Measurements from ENCODE around the gene OBSCN.

The OBSCN gene

DNA sequence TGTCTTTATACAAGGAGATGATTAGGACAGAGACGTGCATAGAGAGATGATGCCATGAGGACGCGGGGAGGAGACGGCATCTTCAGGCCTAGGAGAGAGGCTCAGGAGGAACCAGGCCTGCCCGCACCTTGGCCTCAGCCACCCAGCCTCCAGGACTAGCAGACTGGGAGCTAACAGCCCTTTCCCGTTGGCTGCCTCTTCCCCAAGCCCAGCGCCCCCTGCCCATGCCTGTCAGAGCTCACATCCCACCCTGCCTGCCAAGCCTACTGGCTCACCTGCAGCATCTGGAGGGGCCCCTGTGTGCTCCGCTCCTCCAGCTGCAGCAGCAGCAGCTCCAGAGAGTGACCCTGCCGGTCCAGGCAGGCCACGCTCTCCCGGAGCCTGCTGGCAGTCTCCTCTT lies 202.8 kb downstream of the OBSCN start:
- no peak for DNase-seq

GRCh38 chr1:228411121-228411520 lies 203.3 kb downstream of the OBSCN start:
- no peak for DNase-seq

DNA sequence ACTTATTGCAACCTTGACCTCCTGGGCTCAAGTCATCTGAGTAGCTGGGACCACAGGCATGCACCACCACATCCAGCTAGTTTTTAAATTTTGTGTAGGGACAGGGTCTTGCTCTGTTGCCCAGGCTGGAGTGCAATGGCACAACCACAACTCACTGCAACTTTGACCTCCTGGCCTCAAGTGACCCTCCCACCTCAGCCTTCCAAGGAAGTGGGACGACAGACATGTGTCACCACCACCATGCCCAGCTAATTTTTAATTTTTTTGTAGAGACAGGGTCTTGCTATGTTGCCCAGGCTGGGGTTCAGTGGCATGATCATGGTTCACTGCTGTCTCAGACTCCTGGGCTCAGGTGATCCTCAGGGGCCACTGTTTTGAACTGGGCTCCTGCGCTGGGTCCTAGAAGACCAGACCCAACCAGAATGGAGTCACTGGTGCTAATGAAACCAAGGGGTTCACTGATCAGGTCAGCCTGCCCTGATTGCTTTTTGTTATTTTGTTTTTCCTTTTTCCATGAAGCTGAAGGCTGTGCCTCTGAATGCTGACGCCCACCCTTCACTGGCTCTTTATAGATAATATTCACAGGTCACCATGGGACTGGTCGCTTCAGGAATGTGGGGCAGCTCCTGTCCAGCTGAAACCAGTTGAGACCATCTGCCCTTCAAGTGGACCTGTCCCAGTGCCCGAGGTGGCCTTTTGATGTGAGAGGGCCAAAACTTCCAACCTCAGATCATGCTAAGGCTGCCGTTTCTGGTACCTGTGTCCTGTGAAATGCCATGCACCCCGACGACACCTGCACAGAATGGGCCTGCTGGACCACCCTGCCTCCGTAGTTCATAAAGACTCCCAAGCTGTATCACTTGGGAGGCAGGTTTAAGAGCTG lies 203.9 kb downstream of the OBSCN start:
- no peak for DNase-seq

DNA sequence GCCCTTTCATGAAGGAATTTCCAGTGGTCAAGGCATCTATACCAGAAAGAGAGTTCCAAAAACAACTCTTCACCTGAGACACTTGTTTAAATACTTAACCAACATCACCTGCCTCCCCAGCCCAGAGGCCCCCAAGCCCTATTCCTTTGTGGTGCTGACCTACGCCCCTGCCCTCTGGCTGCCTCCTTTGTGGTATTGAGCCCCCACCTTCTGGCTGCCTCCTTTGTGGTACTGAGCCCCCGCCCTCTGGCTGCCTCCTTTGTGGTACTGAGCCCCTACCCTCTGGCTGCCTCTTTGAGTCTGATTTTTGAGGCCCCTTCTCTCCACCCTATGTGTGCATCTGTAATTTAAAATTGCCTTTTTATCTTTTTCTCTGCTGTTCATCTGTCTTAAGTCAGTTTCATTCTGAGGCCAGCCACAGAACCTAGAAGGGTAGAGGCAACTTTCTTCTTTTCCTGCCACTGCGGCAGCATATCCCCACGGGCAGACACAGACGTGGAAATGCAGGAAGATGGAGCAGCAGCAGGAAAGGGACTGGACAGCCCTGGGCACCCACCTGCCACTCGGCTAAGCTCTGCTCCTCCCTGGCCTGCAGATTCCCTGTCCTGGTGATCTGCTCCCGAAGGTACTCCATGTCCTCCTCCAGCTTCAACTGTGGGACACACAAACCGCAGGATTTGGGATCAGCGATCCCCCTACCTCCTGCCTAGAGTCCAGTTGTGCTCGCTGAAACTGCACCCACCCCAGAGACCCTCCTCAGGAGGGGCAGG lies 205.6 kb downstream of the OBSCN start:
- DNase-seq, result no peak

GRCh38 chr1:228414511-228415211 lies 206.8 kb downstream of the OBSCN start:
- DNase-seq, result no peak

DNA sequence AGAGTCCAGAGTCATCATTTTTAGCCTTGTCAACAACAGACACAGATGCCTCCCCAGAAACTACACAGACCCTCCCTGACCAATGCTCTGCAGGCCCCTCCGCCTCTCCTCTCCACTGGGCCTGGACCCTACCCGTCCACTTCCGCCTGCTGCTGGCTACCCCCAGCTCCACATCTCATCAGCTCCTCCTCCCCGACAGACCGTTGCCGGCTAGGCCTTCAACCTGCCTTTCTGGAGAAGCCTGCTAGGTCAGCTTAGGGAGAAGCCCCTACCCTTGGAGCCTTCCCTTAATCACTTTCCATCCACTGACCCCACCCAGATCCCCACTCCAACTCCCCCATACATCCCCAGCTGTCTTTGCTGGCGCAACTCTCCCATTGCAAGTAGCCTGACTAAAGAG lies 207.4 kb downstream of the OBSCN start:
- DNase-seq, result no peak

DNA sequence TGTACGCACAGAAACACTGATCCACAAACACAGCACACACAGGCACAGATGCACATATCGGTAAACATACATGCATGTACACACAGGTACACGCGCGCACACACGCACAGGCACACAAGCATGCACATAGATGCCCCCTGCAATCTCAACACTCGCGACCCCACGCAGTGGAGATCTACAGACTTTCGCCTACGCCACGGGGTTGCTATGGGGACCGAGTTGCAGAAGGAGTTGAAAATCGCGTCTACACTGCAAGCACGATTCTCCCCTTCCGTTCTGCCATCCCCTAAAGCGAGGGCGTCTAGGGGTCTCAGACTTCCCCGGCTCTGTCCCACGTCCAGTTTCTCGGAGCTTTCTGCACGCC lies 208.0 kb downstream of the OBSCN start:
- peak; percentile 52 for DNase-seq

DNA sequence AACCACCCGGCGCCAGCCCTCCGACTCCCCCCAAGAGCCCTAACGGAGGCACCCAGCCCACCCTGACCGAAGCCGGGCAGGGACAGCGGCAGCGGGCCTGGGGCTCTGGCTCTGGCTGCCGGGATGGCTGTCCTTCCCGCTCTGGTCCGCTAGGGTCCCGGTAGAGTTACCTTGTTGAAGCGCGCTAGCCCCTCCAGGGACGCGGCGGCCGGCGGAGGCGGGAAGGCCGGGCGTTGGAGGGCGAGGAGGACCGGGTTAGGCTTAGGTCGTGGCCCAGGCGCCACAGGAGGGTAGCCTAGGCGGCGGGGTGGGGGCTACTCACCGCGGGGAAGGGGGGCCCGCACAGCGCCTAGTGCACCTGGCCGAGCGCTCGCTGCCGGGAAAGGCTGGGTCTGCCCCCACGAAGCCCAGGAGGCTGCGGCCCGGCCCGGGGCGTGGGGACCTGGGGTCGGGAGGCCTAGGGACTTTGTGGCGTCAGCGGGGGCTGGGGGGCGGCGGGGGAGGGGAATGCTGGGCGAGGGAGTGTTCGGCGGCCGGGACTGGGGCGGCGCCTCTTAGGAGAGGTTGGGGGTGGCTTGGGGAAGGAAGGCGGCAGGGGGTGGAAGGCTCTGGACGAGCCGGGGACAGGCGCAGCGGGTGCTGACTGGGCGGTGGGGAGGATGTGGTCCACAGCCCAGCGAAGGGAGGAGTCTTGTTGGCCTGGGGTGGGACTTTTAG lies 208.5 kb downstream of the OBSCN start, which contains the start of gene TRIM17:
Gene TRIM17 (minus strand): TSS at position 645 of the 717 bp plus-strand sequence. CDS start 1,789 bp downstream, outside the sequence.
- DNase-seq, result peak; percentile 77

- DNase-seq, result no peak
Observed at GRCh38 chr1:228417061-228417460, 209.2 kb downstream of the OBSCN start.

GRCh38 chr1:228417483-228418203 lies 209.8 kb downstream of the OBSCN start:
- no peak for DNase-seq

DNA sequence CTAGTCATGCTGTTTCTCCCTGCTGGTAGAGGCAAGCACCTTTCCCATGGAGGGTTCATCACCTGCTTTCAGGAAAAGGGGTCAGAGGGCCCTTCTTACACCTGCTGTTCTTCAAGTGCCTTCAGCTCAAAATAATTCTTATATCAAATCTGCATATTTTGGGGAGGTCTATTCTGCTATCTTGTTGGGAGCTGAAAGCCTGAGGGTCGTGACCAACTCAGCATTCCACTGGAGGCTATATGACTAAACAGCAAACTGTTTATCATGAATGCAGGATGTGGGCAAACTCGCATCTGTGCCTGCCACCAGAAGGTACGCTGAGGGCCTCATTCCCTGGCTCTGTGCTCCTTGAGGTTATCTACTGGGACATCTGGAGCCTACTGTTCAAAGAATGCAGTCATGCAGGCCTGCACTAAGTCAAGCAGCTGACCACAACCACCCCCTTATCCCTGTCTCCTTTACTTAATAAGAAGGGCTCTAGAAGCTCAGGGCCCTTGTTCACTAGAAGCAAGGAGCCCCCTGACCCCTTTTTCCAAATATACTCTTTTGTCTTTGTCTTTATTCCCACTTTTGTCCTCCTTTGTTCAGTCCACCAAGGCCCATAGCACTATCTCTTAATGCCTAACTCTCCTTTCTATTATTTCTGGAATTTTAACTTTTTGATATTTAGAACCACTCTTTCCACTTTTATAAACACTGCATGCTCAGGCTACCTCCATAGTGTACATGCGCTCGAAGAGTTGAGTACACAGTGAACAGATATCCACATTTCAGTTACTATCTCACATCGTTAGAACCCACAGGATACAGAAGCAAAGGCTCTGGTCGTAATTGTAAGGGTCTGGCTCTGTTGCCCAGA lies 213.4 kb downstream of the OBSCN start:
- DNase-seq, result no peak

DNA sequence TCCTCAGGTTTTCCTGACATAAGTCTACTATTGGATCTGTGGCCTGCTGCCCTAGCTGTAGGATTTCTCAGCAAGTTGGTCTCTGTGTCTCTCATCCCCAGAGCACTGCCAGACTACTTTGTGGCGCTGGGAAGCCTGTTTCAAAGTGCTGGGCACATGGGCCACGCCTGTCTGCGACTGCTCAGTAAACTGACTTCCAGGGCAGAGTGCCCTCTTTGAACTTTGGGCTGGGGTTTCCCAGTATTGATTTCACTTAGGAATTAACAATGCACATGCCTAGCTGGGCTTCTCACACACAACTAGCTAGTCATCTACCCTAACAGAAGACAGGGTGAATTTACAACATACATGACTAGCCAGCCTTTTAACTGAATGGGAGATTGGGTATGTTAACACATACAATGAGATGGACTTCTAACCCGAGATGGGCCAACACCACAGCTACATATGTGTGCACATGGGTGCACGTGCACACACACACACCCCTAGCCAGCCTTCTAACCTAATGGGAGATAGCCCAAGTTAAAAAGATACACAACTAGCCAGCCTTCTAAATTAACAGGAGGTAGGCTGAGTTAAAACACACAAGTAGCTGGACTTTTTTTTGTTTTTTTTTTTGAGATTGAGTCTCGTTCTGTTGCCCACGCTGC lies 215.7 kb downstream of the OBSCN start:
- DNase-seq, result no peak

DNA sequence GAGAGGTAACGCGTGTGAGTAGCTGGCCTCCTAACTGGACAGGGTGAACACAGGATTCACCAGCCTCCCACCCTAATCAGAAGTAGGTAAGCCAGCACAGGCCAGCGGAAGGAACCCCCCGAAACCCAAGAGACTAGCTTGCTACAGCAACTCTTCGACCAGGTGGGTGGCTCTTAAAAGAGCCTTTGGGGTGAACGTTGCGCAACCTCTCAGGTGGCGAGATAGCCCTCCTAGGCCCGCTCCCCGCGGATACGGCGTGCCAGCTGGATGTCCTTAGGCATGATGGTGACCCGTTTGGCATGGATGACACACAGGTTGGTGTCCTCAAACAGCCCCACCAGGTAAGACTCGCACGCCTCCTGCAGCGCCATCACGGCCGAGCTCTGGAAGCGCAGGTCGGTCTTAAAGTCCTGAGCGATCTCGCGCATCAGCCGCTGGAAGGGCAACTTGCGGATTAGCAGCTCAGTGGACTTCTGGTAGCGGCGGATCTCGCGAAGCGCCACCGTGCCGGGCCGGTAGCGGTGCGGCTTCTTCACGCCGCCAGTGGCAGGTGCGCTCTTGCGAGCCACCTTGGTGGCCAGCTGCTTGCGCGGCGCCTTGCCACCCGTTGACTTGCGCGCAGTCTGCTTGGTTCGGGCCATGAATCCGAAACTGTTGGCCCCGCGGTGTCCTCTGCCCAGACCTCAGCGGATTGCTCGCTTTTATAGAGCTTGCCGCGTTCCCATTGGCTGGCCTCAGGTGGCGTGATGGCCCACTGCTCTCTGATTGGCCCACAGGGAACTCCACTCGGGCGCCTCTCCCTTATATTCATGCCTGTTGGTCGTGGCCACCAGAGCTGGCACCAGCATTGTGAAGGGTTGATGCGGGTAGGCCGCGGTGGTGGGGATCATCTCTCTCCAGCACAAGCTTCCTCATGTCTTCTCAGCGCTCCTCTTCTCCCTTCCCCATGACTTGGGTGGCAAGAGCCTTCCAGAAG lies 217.1 kb downstream of the OBSCN start:
- no peak for DNase-seq

- no peak for DNase-seq
Observed at GRCh38 chr1:228426518-228427175, 218.8 kb downstream of the OBSCN start.

DNA sequence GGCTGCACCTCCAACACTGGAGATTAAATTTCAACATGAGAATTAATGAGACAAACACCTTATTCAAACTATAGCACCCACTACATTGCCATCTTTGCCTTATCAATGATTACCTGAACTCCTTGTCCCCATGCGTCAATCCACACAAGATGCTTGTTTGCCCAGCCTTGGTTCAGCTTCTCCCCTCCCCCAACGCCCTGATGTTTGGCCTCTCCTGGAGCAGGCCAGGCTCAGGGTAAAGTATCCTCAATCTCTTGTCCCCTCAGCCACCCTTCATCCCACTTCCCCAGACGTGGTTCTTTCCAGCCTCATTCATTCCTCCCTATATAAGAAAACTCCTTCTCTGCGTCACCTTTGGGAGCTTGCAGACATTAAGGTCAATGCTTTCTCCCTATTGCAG lies 220.6 kb downstream of the OBSCN start:
- DNase-seq, result no peak
